Calu3 (cell line): ENCODE measurements around the gene GPM6B. TPM values are rescaled to one million over a fixed set of nuclear protein-coding genes. Genes with fewer than 3 reads are reported as not detected.
A peak's percentile ranks its signal among the peaks of the same experiment; 100 is the strongest.

Source experiments
- BruUV-seq: library from RNA; stranded (reverse); fragments of 400-500 nt; replicated peaks from 2 replicates; lab custom pipeline; 2021; lab: Mats Ljungman, UMichigan
- CTCF ChIA-PET: fragments of 300-600 bp; sonication (Branson Sonifier 250); formaldehyde crosslinking; loops from one replicate; lab custom pipeline; 2022; ENCODE audit warnings: antibody characterized with exemption; lab: Charles Lee
- DNase-seq: peaks from one replicate; pipeline ENCODE4 v3.0.0; 2022
- H3K27ac Mint-ChIP-seq: one replicate; pipeline ENCODE4 v1.8.0; 2022; ENCODE audit warnings: mixed read lengths; ENCODE audit not compliant: unreplicated experiment
- H3K27me3 Mint-ChIP-seq: one replicate; pipeline ENCODE4 v1.8.0; 2022; ENCODE audit warnings: mixed read lengths; ENCODE audit not compliant: unreplicated experiment
- H3K36me3 Mint-ChIP-seq: one replicate; pipeline ENCODE4 v1.8.0; 2022; ENCODE audit warnings: mild to moderate bottlenecking, moderate library complexity, mixed read lengths; ENCODE audit not compliant: insufficient read depth, unreplicated experiment
- H3K4me1 Mint-ChIP-seq: one replicate; pipeline ENCODE4 v1.8.0; 2022; ENCODE audit warnings: mild to moderate bottlenecking, low read depth, mixed read lengths; ENCODE audit not compliant: unreplicated experiment
- H3K4me3 Mint-ChIP-seq: one replicate; pipeline ENCODE4 v1.8.0; 2022; ENCODE audit warnings: mild to moderate bottlenecking, low read depth, moderate library complexity, mixed read lengths; ENCODE audit not compliant: unreplicated experiment
- H3K9me3 Mint-ChIP-seq: one replicate; pipeline ENCODE4 v1.8.0; 2022; ENCODE audit warnings: low read depth, mixed read lengths; ENCODE audit not compliant: unreplicated experiment
- CTCF ChIP-seq: fragments of 200-600 bp; IDR thresholded peaks from one replicate; pipeline ENCODE4 v1.8.0; 2022; ENCODE audit warnings: antibody characterized with exemption; ENCODE audit not compliant: unreplicated experiment
- intact Hi-C: fragments of 100-400 bp; cut with micrococcal nuclease; formaldehyde crosslinking; loops from one replicate; pipeline ENCODE4 v1.10.0; 2022; ENCODE audit not compliant: unreplicated experiment
- total RNA-seq: library from RNA; stranded (reverse); gene quantifications from 2 replicates; pipeline ENCODE4 v1.2.3, GENCODE V29; 2022

The GPM6B gene
- total RNA-seq, 1 experiment from 2014 or later = 4.3 TPM

- CTCF ChIA-PET = interaction anchor here (0.6 to 1.1 kb wide), 8 partner anchors 10 to 1536 kb away, joined by 3 to 5 read pairs (median 4); partner anchors contain the start of genes OFD1 and TRAPPC2
- H3K36me3 Mint-ChIP-seq = peaks cover 27% of the 10 kb centered on the region
- H3K9me3 Mint-ChIP-seq = peaks cover 5% of the 10 kb centered on the region
- H3K4me3 Mint-ChIP-seq = peak overlapping the region; percentile 53
- intact Hi-C loops = no loop called here
- peaks cover 32% of the 10 kb centered on the region for H3K4me1 Mint-ChIP-seq
- BruUV-seq = no TSS peak
- no peak for DNase-seq
- peak overlapping the region; percentile 31 for H3K27ac Mint-ChIP-seq
- no peaks in the 10 kb centered on the region for H3K27me3 Mint-ChIP-seq
- no peak for TF ChIP-seq CTCF
Observed at GRCh38 chrX:13721819-13722519, 94.9 kb downstream of the GPM6B start.

- H3K4me1 Mint-ChIP-seq = peaks cover 32% of the 10 kb centered on the region
- H3K9me3 Mint-ChIP-seq = peaks cover 2% of the 10 kb centered on the region
- CTCF ChIA-PET = interaction anchor here (0.6 to 1.1 kb wide), 6 partner anchors 10 to 1537 kb away, joined by 3 to 5 read pairs (median 4); no protein-coding TSS in a partner anchor
- H3K27me3 Mint-ChIP-seq = no peaks in the 10 kb centered on the region
- H3K4me3 Mint-ChIP-seq = no peak overlapping the region
- BruUV-seq = no TSS peak
- TF ChIP-seq CTCF = no peak
- intact Hi-C loops = no loop called here
- peaks cover 21% of the 10 kb centered on the region for H3K36me3 Mint-ChIP-seq
- H3K27ac Mint-ChIP-seq = peak overlapping the region; percentile 31
- DNase-seq = no peak
Observed at GRCh38 chrX:13721371-13721770, 95.5 kb downstream of the GPM6B start.

Other genes starting within 250 kb of the GPM6B start
- not detected in 2 replicates for gene EGFL6, start 247.5 kb downstream of the GPM6B start, total RNA-seq
- gene TCEANC, start 164.0 kb downstream of the GPM6B start, total RNA-seq = 1.7 and 2.1 TPM in 2 replicates
- 41.4 and 42.4 TPM in 2 replicates for gene RAB9A, start 128.0 kb downstream of the GPM6B start, total RNA-seq
- 20.8 and 25.1 TPM in 2 replicates for gene TRAPPC2, start 82.5 kb downstream of the GPM6B start, total RNA-seq
- gene OFD1, start 82.3 kb downstream of the GPM6B start, total RNA-seq = 46.4 and 57.0 TPM in 2 replicates
- 21.7 and 22.5 TPM in 2 replicates for gene GEMIN8, start 212.8 kb upstream of the GPM6B start, total RNA-seq